ENCODE data around the gene NTM.

DNA sequence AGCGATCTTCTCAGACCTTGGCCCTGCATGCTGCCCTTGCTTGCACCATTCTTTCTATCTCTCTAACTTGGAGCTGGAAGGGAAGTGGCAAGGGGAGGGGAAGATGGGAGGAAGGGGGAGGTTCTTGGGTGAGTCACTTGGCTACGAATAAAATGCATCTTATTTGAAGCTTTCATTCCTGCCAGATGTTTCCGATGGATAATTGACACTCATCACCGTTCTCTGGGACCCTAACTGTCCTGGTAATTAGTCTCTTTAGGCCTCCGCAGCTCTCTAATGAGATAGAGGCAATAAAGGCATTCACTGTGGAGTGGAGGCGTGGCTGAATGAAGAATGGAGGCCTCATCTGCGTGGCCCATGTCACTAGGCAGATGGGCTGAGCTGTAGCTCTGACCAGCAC, 960.1 kb downstream of the NTM start:
- TF ChIP-seq BHLHE40 (IDR thresholded peaks at IDR 0.05; ENCODE audit: borderline replicate concordance) (no peak), ELF4 (IDR thresholded peaks at IDR 0.05) (no peak), CTBP1 (IDR thresholded peaks at IDR 0.05; ENCODE audit: borderline replicate concordance) (no peak), L3MBTL2 (conservative IDR thresholded peaks at IDR 0.05) (no peak), HDGF (IDR thresholded peaks at IDR 0.05; ENCODE audit: borderline replicate concordance) (no peak), FOXM1 (IDR thresholded peaks at IDR 0.05; ENCODE audit: borderline replicate concordance) (no peak), SP1 (IDR thresholded peaks at IDR 0.05) (no peak), FOXK2 (IDR thresholded peaks at IDR 0.05) (no peak), TARDBP (IDR thresholded peaks at IDR 0.05) (no peak), ARNT (IDR thresholded peaks at IDR 0.05) (no peak)
- TF ChIP-seq, protein P1, sequence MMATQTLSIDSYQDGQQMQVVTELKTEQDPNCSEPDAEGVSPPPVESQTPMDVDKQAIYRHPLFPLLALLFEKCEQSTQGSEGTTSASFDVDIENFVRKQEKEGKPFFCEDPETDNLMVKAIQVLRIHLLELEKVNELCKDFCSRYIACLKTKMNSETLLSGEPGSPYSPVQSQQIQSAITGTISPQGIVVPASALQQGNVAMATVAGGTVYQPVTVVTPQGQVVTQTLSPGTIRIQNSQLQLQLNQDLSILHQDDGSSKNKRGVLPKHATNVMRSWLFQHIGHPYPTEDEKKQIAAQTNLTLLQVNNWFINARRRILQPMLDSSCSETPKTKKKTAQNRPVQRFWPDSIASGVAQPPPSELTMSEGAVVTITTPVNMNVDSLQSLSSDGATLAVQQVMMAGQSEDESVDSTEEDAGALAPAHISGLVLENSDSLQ (IDR thresholded peaks at IDR 0.05), result no peak
